Fibroblast of skin of right biceps (primary cell): ENCODE measurements around the gene CRTC3.
A peak's percentile ranks its signal among the peaks of the same experiment; 100 is the strongest.

Experiments used
- DNase-seq: peaks from one replicate; pipeline ENCODE4 v3.0.0-alpha.2; 2013

Gene CRTC3

GRCh38 chr15:90524018-90524803 is 5.5 kb upstream of the CRTC3 start:
- DNase-seq: peak; percentile 9

- DNase-seq: no peak
Measured at GRCh38 chr15:90529011-90529370, 732 bp upstream of the CRTC3 start.

GRCh38 chr15:90530250-90531051 is 728 bp downstream of the CRTC3 start:
- DNase-seq: peak; percentile 37

GRCh38 chr15:90531147-90531546 is 1.4 kb downstream of the CRTC3 start:
- DNase-seq: no peak

- DNase-seq: no peak
Measured at GRCh38 chr15:90535254-90535653, 5.5 kb downstream of the CRTC3 start.

GRCh38 chr15:90539789-90540188 is 10.1 kb downstream of the CRTC3 start:
- DNase-seq: no peak

GRCh38 chr15:90540768-90541167 is 11.0 kb downstream of the CRTC3 start:
- no peak for DNase-seq

- peak; percentile 37 for DNase-seq
Measured at GRCh38 chr15:90545095-90545494, 15.4 kb downstream of the CRTC3 start.

- DNase-seq: no peak
Measured at GRCh38 chr15:90547540-90547939, 17.8 kb downstream of the CRTC3 start.

- peak; percentile 51 for DNase-seq
Measured at GRCh38 chr15:90550919-90551318, 21.2 kb downstream of the CRTC3 start.

- peak; percentile 89 for DNase-seq
Measured at GRCh38 chr15:90552162-90552928, 22.6 kb downstream of the CRTC3 start.

GRCh38 chr15:90552929-90553211 is 23.1 kb downstream of the CRTC3 start:
- DNase-seq: no peak

GRCh38 chr15:90553248-90553745 is 23.6 kb downstream of the CRTC3 start:
- DNase-seq: peak; percentile 89

- DNase-seq: peak; percentile 50
Measured at GRCh38 chr15:90557186-90558084, 27.7 kb downstream of the CRTC3 start.

GRCh38 chr15:90558171-90558573 is 28.4 kb downstream of the CRTC3 start:
- peak; percentile 9 for DNase-seq

- no peak for DNase-seq
Measured at GRCh38 chr15:90559119-90559518, 29.4 kb downstream of the CRTC3 start.

GRCh38 chr15:90560229-90560776 is 30.6 kb downstream of the CRTC3 start:
- peak; percentile 95 for DNase-seq

GRCh38 chr15:90561344-90562244 is 31.9 kb downstream of the CRTC3 start:
- peak; percentile 7 for DNase-seq

- DNase-seq: no peak
Measured at GRCh38 chr15:90562669-90563068, 32.9 kb downstream of the CRTC3 start.

- no peak for DNase-seq
Measured at GRCh38 chr15:90563463-90563862, 33.7 kb downstream of the CRTC3 start.

GRCh38 chr15:90564051-90564450 is 34.3 kb downstream of the CRTC3 start:
- no peak for DNase-seq
